Pancreas (tissue), 10 donors: ENCODE results near the gene HIGD2A. TPM values are rescaled to one million over a fixed set of nuclear protein-coding genes. Genes with fewer than 3 reads are reported as not detected.

ENCODE experiments used
- ATAC-seq, 4 donors: fragments of 200-7000 bp; cut with Tn5 transposase; one replicate each; pipeline versions ENCODE4 v1.8.0 to v1.9.1; 2020; ENCODE audit warnings: mild to moderate bottlenecking in 4 of 4, moderate library complexity in 4 of 4
- DNase-seq, 6 donors: peaks; one replicate each; pipeline ENCODE4 v3.0.0-alpha.2; 2020
- FAIRE-seq: peaks from 2 replicates; lab custom pipeline; 2012; peaks lifted over from hg19 to GRCh38; lab: Jason Lieb, UNC
- H3K27ac ChIP-seq, 4 donors: fragments of 200-600 bp; sonication (generic); 1 replicate in 3 of 4; 2 replicates in 1 of 4; pipeline versions ENCODE4 v1.5.0 to v1.8.0; 2020
- H3K27me3 ChIP-seq, 4 donors: fragments of 200-600 bp; one replicate each; pipeline ENCODE4 v1.8.0; 2021
- H3K36me3 ChIP-seq, 3 donors: fragments of 200-600 bp; sonication (generic) in 1 of 3; one replicate each; pipeline versions ENCODE4 v1.5.0 to v1.8.0; 2020 to 2021
- H3K4me1 ChIP-seq, 3 donors: fragments of 200-600 bp; one replicate each; pipeline ENCODE4 v1.8.0; 2021
- H3K4me3 ChIP-seq, 4 donors: fragments of 200-600 bp; sonication (generic) in 2 of 4; one replicate each; pipeline versions ENCODE4 v1.5.0 to v1.8.0; 2020 to 2021
- H3K9me3 ChIP-seq, 4 donors: fragments of 200-600 bp; one replicate each; pipeline ENCODE4 v1.8.0; 2021
- WGBS, 2 donors: extraction: QIAGEN DNeasy Blood & Tissue Kit; methylation state at CpG; one replicate each; pipeline ENCODE4 v1.1.7; 2013; 5-methylcytosine and 5-hydroxymethylcytosine counted together
- intact Hi-C, 3 donors: fragments of 100-400 bp; cut with DNase I; formaldehyde crosslinking; loops; one replicate each; pipeline versions ENCODE4 v1.11.1 to v1.14.2; 2022
- polyA plus RNA-seq, 2 donors: library from polyadenylated mRNA; stranded (reverse); fragments of 200-250 nt; gene quantifications; one replicate each; pipeline ENCODE4 v1.2.3, GENCODE V29; 2013
- total RNA-seq, 6 donors: library from RNA; stranded (reverse); fragmentation: NEBNext Ultra II Directional in 4 of 6; extraction: Animal tissue kit (Norgen Biotek cat#: 25700) in 4 of 6; gene quantifications; one replicate each; pipeline versions ENCODE4 v1.2.1 to v1.2.4, GENCODE V29; 2021 to 2023
- TF ChIP-seq, protein P1 (sequence below), 4 donors: fragments of 200-600 bp; sonication (generic) in 3 of 4; IDR thresholded peaks; one replicate each; pipeline versions ENCODE4 v1.5.0 to v1.8.0; 2021; ENCODE audit warnings: antibody characterized with exemption in 4 of 4
- donor health status: healthy with polysubstance abuse.
- donor health status: DM: no; HTN: no; CAD: no; lungs with moderate emphysema.
- donor health status: DM: no; HTN: no; CAD: no.
- donor health status: control.
- donor health status: control.
- donor health status: Bipolar disorder and iron deficiency.
- donor health status: DM: yes; HTN: yes; CAD: no.
- donor health status: DM: no; HTN: no; CAD: no.
- donor health status: DM: no; HTN: no; CAD: no.
- donor health status: DM: yes; HTN: yes; CAD: no.

Gene HIGD2A
- total and polyA plus RNA-seq, 8 donors, result 30.0 to 109 (median 45.7) TPM

DNA sequence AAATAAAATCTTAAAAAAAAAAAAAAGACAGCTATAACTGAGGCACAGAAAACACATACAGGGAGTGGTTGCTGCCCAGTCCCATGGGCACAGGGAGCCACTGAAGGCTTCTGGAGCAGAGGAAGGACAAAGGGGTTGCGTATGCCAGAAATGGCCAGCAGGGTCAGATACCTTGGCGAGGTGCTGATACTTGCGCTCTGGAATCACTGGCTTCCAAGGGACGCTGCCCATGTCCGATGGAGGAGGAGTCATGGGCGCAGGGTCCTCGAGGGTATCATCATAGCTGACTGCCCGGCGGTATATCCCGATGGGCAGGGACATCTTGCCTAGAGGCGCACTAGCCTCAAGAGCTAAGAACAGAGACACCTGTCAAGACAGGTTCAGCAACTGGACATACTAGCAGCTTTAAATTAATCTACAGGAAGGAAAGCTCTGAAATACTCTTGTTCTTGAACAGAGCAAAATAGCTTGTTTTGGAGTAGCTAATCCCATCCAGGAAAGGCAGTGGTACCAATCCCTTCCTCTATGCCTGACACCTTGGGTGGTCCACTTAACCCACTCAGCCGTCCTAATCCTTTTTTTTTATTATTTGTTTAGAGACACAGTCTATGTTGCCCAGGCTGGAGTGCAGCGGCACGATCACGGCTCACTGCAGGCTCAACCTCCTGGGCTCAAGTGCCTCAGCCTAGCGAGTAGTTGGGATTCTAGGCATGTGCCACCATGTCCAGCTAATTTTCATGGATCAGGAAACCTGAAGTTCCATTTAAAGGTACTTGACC is 33.0 kb upstream of the HIGD2A start:
- no peaks in the 10 kb centered on the region for H3K9me3 ChIP-seq
- H3K4me1 ChIP-seq, result peaks cover 0 to 4% (median 2%) of the 10 kb centered on the region in 3 donors
- no peak overlapping the region for H3K4me3 ChIP-seq
- TF ChIP-seq, protein P1, sequence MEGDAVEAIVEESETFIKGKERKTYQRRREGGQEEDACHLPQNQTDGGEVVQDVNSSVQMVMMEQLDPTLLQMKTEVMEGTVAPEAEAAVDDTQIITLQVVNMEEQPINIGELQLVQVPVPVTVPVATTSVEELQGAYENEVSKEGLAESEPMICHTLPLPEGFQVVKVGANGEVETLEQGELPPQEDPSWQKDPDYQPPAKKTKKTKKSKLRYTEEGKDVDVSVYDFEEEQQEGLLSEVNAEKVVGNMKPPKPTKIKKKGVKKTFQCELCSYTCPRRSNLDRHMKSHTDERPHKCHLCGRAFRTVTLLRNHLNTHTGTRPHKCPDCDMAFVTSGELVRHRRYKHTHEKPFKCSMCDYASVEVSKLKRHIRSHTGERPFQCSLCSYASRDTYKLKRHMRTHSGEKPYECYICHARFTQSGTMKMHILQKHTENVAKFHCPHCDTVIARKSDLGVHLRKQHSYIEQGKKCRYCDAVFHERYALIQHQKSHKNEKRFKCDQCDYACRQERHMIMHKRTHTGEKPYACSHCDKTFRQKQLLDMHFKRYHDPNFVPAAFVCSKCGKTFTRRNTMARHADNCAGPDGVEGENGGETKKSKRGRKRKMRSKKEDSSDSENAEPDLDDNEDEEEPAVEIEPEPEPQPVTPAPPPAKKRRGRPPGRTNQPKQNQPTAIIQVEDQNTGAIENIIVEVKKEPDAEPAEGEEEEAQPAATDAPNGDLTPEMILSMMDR (IDR thresholded peaks at IDR 0.05), result peak in 1 of 4 donors; percentile 12
- FAIRE-seq, result no peak
- DNase-seq, result no peak
- no peak overlapping the region for H3K27ac ChIP-seq
- H3K36me3 ChIP-seq, result peaks cover 0 to 32% (median 8%) of the 10 kb centered on the region in 3 donors
- intact Hi-C loops, result no loop called here
- H3K27me3 ChIP-seq, result no peaks in the 10 kb centered on the region
- WGBS, 2 donors, result 92 to 93% methylated on average over 16 of the region's 16 CpGs
- ATAC-seq, result no peak

DNA sequence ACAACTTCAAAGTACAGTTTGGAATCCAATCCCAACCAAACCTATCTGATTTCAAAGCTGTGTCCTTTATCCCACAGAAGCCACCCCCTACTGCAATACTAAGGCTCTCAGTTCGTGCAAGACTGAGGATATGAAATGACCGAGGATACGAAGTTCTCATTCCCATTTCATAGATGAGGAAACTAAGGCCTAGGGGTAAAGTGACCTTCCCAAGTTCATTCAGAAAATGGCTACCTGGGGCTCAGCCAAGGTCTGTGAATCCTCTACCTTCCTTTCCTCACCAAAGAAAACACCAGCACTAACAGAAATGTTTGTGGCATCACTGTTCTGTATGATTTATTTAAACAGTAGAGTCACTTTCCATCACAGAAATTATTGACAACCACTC is 32.4 kb upstream of the HIGD2A start:
- TF ChIP-seq, protein P1 (IDR thresholded peaks at IDR 0.05), result no peak
- FAIRE-seq (no peak), DNase-seq (no peak), ATAC-seq (no peak)
- intact Hi-C loops, result no loop called here
- H3K36me3 ChIP-seq, result peaks cover 0 to 30% (median 8%) of the 10 kb centered on the region in 3 donors
- H3K27ac ChIP-seq, result no peak overlapping the region
- 91 to 98% methylated on average over 3 of the region's 3 CpGs for WGBS, 2 donors
- peaks cover 0 to 4% (median 3%) of the 10 kb centered on the region in 3 donors for H3K4me1 ChIP-seq
- H3K9me3 ChIP-seq, result no peaks in the 10 kb centered on the region
- no peaks in the 10 kb centered on the region for H3K27me3 ChIP-seq
- no peak overlapping the region for H3K4me3 ChIP-seq

DNA sequence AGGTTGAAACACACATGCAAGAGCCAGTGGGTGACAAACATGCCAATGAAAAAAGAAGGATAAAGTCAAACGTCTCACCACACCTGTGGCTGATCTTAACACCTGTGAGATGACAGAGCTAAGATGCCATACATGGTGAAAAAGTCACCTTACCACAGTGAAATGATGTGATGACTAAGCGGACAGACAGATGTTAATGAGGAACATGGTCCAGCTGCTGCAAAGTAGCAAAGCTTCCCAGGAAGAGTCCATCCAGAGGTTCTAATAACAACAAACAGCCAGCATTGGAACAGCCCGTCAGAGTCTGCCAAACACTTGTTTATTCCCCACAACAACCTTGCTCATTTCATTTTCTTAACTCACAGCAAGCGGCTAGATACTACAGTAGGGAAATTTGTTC is 28.9 kb upstream of the HIGD2A start:
- 58 to 61% methylated on average over 4 of the region's 4 CpGs for WGBS, 2 donors
- ATAC-seq (no peak), DNase-seq (no peak), FAIRE-seq (no peak)
- no peaks in the 10 kb centered on the region for H3K27me3 ChIP-seq
- H3K9me3 ChIP-seq, result no peaks in the 10 kb centered on the region
- H3K36me3 ChIP-seq, result no peaks in the 10 kb centered on the region
- H3K4me1 ChIP-seq, result peaks cover 0 to 4% (median 3%) of the 10 kb centered on the region in 3 donors
- no peak overlapping the region for H3K27ac ChIP-seq
- intact Hi-C loops, result no loop called here
- TF ChIP-seq, protein P1 (IDR thresholded peaks at IDR 0.05), result no peak
- peak overlapping the region in 1 of 4 donors; percentile 97 for H3K4me3 ChIP-seq

DNA sequence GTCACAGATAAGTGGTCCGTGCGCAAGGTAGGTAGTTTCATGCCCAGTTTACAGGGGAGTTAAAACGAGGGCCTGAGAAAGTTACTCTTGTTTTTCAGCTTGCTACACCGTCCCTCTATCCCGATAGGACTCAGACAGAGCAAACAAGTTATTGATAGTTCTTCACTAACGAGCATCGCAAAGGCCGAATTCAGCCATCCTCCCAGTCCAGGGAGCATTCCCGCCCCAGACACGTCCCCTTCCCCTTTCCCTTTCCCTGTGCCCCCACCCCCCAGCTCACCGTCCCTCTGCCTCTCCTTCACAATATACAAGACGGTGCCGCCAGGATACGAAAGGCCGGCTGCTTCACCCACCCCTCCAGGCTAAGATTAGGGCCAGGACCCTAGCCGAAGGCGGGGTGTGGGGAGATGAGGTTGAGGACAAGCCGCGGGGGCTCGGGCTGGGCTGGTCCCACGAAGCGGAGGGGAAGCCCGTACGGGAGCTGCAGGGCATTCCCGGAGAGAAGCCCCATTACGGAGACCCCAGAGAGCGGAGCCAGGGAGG is 27.6 kb upstream of the HIGD2A start:
- peak in 1 of 6 donors; percentile 47 for DNase-seq
- H3K36me3 ChIP-seq, result no peaks in the 10 kb centered on the region
- H3K4me3 ChIP-seq, result peak overlapping the region; percentile 67 to 97 (median 88)
- H3K27me3 ChIP-seq, result no peaks in the 10 kb centered on the region
- intact Hi-C loops, result no loop called here
- peak; percentile 27 to 53 (median 42) for ATAC-seq
- 1 to 2% methylated on average over 27 of the region's 27 CpGs for WGBS, 2 donors
- TF ChIP-seq, protein P1 (IDR thresholded peaks at IDR 0.05), result no peak
- H3K27ac ChIP-seq, result peak overlapping the region; percentile 51 to 81 (median 68)
- no peak for FAIRE-seq
- H3K9me3 ChIP-seq, result no peaks in the 10 kb centered on the region
- H3K4me1 ChIP-seq, result peaks cover 0 to 7% (median 4%) of the 10 kb centered on the region in 3 donors
